GM19455 (cell line): Measurements from ENCODE around the gene GALNT14.

Source experiments
- ATAC-seq: cut with Tn5 transposase; IDR thresholded peaks from one replicate; pipeline ENCODE4 v1.9.1; 2021; ENCODE audit not compliant: unreplicated experiment

Gene GALNT14

DNA sequence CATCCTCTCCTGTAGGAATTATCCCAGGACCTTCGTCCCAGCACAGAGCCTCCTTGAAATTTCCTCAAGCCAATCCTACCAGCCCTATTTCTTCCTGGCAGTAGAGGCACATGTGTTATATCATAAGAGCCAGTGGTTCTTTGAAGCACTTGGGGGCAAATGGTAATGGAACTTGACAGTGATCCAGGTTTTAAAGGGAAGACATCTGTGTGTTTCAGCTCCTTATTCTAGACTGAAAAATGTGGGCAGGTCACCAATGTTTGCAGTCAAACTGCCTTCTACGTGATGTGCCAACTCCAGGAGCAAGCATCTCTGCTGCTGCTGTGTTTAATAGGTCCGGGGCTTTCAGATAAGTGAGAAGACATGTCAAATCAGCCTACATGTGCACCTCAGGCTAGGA lies 157.1 kb downstream of the GALNT14 start:
- no peak for ATAC-seq

DNA sequence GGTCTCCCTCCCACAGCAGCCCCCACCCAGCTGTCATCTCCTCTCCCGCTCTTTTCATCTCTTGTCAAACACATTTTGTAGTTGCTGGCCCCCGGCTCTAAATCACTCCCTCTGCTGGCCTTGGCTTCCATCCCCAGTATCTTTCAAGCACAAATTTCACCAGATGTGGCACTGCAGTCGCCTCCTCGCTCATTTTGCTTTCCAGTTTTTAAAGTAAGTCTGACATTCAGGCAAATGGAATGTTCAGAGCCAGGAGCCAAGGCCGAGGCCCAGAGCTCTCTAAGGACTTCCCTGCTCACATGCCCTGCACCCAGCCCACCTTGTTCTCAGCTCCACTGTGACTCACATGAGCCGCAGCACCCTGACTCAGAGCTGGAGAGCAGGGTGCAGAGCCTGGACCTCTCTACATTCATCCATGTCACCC lies 158.4 kb downstream of the GALNT14 start:
- no peak for ATAC-seq

DNA sequence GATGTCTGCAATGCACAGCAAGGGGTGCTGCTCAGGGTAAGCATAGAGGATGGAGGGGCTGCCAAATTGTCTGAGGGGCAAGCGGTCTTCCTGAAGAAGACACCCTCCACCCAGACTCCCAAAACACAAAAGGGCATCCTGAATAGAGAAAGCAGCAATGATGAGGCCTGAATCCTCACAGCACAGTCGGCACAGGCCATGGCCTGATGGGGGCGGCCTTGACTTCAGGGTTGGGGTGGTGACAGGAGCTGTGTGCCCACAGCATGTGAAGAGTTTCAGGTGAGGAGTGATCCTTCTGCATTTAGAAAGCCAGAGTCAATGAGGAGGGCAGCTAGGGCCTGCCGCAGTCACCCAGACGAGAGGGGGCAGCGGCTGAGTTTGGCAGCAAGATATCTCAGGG lies 159.4 kb downstream of the GALNT14 start:
- ATAC-seq, result no peak

DNA sequence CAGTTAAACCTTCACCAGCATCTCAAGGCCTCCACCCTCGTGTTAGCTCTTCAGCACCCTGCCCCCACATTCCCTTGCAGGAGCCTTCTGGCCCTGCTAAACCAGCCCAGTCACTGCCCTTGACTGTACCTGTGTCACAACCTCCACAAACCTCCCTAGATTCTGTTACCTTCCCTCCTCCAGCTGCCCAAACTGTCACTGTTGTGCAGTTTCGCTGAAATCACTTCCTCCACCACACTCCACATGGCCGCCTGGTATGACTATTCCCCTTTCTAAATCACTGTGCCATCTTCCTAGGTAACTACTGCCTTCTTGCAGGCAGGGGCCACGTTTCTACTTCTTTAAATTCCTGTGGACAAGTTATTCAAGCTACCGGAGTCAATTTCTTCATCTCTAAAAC lies 160.2 kb downstream of the GALNT14 start:
- no peak for ATAC-seq

DNA sequence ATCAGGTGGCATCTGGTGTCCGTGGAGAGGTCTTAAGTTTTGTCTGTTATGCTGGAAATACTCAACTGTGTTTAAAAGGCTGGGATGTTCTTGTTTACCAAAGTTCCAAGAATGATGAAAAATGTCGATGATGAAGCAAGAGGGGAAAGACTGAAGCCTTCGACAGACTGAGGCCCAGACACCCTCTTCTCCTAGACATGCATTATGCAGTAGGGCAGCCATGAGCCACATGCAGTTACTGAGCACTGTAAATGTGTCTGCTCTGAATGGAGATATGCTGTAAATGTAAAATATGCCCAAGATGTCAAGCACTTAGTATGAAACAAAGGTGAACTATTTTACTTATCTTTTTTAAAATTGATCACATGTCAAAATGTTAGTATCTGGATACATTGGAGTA lies 163.1 kb downstream of the GALNT14 start:
- no peak for ATAC-seq

DNA sequence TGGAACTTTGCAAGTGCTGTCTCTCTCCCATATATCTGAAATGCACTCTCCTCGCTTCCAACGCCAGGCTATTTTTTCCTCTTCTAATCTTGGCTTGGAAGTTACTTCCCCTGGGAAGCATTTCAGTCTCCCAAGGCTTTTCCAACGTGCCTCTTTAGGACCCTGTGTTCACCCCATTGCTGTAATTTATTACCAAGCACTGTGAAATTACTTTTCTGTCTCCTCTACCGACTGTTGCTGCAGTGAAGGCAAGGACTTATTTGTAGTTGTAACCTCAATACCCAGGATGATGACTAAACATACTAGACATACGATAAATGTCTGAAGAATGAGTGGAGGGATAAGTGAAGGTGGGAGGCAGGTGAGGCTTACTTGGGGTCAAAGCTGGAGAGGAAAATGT lies 163.7 kb downstream of the GALNT14 start:
- no peak for ATAC-seq

DNA sequence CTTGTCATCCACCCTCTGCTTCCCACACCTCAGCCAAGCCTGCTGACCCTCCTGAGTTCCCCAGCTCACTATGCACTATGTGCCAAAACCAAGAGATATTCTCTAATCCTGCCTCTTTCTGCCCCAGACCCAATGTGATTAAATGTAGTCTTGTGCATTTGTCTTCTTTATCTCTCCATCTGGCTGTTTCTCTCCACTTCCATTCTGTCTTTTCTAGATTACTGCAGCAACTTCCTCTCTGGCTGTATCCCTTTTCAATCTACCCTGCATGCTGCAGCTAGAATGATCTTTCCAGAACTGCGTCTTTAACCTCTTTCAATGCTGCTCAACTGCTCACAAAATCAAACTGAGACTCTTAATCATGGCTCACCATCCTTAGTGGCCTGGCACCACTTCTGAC lies 164.1 kb downstream of the GALNT14 start:
- no peak for ATAC-seq

DNA sequence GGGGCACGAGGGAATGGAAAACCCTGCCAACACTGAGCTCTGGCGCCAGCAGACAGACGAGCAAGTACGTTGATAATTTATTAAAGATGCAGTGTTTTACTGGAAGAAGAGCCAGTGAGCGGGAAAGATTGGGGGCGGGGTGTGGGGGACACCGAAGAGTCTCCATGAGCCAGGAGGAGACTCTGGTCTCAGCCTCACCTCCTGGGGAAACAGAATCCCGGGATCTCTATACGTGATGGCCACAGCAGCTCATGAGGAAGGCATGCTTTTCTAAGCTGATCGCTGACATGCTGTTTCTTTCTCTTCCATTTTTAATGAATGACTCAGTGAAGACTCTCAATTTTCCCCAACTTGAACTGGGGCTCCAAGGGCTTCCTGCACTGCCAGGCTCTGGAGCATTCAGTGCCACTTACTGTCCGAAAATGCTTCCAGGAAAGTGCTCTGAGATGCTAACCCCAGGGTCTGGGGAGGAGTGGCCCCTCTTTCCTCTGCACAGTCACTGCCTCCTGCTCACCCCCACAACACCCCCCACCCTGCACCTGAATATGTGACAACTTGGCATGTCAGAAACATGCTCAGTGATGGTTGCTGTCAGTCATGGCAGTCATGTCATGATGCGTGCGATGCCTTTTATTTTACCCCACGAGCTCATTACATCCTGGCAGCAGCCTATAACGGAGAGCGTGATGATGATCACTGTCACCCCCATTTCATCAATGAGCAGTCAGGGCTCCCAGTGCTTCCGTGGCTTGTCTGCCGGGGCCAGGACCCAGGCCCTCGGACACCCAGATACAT lies 166.8 kb downstream of the GALNT14 start:
- no peak for ATAC-seq

DNA sequence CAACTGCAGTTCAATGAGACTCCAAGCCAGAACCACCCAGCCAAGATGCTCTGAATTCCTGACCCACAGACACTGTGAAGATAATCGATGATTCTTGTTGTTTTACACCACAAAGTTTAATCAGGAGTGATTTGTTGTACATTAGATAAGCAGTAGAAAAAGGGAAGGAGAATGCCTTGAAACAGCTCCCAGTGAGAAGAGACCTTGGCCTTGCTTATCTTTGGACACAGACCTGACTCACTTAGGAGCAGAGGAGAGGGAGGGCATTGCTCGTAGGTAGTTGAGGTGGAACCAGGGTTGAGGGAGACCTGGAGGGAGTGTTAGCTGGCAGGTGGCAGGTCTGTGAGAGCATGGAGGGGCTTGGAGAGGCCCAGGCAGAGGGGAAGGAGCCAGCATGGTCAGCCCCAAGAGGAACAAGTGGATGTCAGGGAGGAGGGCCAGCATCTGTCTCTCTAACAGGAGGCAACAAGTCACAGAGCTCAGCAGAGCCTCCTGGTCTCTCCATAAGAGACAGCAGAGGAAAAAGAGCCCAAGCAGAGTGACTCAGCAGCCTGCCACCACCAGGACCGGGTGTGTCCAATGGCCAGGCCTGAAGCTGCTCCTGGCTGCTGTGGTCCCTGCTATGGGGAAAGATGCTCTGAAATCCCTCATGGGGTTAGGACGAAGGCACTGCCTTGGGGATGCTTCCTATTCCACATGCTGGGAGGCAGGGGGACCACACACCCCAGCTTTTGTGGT lies 169.4 kb downstream of the GALNT14 start:
- ATAC-seq, result no peak

DNA sequence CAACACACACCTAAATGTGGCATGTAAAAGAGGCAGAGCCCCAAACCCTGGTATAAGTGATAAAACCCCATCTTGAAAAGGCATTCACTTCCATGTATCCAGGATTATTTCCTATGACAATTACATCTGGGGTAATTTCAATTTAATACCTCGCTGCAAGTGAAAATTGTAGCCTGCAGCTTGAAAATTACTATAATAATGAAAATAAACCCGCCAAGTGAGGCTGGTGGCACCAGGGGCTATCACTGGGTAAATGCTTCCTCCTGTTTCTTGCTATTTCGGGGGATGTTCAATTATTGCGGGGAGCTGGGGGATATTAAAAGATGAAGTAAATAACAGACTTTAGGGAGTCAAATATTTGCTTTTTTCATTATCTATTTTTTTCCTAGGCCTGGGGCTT lies 171.5 kb downstream of the GALNT14 start:
- no peak for ATAC-seq

DNA sequence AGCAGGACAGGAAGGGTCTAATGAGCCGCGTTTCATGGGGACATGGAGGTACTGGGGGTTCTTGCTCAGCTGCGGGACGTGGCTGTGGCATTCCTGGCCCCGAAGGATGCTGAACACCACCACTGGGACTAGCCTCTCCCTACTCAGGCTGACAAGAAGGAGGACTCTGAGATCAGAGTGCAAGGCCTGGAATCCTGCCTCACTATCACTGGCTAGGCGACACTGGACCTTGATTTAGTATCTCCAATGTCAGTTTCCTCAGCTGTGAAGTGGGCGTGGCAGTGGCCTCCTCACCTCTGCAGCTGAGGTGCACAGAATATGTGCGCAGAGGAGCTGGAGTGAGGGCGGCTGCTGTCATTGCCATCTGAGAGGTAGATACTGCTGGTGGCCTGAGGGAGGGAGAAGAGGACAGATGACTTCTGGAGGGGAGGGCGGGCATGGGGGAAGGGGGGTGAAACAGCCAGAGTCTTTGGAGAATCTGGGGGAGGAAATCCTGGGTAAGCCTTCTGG lies 173.2 kb downstream of the GALNT14 start:
- no peak for ATAC-seq

DNA sequence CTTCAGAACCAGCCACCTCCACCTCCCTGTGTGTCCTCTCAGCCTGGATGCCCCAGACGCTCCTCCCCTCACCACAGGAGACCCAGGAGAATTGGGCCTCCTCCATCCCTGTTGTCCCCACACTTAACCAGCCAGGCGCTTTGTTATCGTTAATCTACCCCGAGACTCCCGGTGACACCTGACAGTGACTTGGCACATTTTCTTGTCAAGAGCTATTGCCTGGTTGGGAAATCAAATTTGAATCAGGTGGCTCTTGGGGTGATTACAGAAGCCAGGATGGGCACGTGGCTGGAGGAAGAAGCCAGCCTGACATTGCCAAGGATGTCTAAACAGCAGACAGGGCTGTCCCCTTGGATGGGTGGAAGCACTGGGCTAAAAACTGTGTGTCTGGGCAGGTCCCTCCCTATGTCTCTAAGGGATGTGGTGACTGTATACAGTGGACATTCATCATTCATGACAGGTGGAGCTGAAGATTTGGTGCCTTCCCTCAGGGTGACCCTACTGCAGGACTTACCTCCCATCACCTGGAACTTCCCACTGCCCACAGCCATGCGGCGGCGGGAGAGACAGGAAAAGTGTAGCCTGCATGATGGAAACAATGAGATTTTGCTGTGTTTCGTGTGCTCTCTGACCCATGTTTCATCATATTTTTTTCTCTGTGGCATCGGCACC lies 173.8 kb downstream of the GALNT14 start:
- ATAC-seq, result no peak

DNA sequence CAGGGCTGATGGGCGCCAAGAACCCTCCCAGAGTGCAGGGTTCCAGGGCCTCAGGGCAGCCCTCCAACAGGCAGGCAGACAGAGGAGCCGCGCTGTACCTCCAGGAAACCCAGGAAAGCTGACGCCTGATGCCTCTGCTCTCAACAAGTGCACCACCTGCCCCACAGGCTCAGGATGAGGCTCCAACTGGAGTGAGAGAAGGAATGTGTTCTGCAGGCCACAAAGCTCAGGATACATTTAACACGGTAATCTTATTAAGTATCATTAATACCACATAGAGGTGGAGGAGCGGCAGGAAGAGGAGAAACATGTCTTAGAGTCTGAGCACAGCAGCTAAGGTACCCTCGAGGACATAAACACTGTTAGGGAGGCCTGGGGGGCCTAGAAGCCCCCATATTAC lies 175.1 kb downstream of the GALNT14 start:
- ATAC-seq, result no peak

DNA sequence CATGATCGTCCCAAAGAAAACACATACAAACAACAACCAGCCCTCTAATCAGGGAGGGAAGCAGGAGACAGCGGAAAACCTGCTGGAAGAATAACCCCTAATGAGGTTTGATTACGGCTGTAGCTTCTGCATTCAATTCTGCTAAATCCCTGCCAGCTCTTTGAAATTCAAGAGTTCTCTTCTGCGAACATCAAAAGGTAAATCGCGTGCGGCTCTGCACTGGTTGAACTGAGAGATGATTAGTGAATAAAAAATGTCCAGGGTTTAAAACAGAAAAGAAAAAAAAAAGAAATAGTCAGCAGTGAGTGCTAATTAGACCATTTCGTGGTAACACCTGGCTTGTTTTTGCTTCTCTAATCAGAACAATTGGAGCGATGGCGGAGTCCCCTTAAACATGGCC lies 178.0 kb downstream of the GALNT14 start:
- no peak for ATAC-seq

DNA sequence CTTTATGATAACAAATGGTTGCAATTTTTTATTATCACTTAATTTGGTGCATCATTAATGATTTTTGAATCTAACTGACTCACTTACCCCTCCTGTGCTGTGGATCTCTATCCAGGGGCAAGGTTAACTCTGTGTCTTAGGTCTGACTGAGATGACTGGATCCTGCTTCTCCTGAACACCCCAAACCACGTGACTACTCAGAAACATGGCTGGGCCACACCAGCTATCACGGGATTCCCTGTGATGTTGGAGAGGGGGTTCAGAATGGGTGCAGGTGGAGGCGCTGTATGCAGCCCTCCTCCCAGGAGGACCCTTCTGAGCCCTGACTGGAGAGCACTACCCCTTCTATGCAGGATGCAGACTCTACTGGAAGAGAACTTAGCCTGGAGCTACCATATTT lies 178.6 kb downstream of the GALNT14 start:
- ATAC-seq, result no peak

DNA sequence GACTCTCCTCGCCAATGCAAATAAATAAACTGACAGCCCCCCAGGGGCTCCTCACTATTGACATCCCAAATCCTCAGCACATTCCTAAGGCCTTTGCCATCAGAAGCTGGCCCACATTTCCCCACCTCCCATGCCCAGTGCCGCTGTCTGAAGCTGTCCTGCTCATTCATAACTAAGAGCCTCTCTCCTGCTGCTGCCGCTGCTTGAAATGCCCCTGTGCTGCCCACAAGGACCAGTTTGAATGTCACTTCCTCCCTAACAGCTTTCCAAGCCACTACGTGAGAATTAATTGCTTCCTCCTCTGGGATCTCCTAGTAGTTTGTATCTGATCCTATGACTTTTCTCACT lies 179.3 kb downstream of the GALNT14 start:
- ATAC-seq, result no peak

DNA sequence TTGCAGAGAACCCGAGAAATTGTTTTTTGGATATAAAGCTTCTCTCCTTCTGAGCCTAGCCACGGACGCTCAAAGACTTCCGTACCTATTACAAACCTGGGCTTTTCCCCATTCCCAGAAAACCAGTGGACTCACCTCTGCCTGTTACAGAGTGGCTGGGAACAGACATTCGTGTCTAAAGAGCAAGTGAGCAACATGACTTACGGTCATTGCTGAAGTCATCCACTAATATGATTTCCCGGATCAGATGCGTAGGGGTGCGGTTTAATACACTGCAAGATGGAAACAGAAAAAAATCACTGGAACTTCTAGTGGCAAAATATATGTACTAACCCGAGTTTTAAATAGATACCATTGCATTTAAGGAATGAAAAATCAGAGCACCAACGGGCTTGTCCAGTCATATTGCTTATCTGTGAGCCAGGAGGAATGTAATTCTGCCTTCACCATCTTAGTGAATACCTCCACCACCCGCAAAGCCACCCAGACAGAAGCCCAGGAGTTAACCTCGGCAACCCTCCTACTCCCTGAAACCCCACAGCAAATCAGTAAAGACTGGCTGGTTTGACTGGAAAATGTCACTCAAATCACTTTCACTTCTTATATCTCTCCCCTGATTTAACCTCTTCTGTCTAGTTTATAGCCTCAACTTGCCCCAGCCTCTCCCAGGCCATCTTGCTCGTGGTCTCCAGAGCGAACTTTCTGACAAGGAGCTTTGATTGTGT lies 179.9 kb downstream of the GALNT14 start:
- no peak for ATAC-seq

DNA sequence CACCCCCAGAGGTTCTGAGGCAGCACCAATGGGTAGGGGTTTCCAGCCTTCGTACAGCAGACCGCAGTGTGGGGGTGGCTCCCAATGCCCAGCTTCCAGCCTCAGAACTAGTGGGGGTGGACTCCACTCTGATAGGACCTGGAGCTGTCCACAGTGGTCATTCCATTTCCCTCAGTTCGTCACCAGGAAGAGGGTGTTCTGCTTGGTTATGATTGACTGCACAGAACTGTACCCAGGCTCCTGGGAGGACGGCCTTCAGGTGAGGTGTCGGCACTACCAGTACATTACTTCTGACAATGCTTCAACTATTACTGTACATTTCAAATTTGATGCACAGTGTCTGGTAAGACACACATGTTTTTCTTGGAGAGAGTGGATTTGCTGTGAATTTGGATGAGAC lies 180.6 kb downstream of the GALNT14 start:
- no peak for ATAC-seq

DNA sequence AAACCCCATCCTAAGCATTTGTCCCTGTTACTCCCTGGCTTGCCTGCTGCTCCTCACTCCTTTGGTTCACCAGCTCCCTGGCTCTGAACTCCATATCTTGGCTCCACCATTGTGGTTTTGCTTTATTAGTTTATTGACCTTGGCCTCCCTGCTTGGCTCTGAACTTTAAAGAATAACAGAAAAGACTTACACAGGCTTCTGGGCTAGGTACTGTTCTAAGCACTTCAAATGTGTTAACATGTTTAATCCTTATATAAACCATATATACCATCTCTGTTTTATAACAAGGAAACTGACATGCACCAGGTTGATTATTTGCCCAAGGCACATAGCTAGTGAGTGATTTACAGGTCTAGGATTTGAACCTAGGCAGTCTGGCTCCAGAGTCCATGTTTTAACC lies 181.2 kb downstream of the GALNT14 start:
- no peak for ATAC-seq

DNA sequence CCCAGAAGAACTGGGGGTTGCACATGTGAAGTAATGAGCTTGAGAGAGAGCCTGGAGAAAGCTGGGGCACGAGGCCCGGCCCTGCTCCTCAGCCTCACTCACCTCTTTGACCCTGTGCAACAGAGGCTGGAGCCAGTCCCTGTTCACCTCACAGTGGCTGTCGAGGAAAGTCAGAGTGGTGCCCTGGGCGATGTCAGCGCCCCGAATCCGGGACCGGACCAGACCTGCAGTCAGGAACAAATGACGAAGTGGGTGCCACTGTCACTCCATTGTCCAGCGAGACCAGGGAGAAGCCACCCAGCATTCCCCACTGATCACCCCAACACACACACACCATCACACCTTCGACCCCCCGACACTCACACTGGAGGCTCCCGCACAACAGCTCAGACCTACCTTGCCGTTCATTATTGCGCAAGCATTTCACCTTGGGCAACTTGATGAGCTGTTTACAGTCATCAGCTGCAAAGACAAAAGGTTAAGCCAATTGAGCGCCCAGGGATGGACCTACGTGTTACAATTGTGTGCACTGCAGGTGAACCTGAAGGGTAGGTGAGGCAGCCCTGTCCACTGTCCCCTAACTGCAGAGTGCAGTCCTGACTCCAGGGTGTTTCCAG lies 182.6 kb downstream of the GALNT14 start:
- no peak for ATAC-seq

DNA sequence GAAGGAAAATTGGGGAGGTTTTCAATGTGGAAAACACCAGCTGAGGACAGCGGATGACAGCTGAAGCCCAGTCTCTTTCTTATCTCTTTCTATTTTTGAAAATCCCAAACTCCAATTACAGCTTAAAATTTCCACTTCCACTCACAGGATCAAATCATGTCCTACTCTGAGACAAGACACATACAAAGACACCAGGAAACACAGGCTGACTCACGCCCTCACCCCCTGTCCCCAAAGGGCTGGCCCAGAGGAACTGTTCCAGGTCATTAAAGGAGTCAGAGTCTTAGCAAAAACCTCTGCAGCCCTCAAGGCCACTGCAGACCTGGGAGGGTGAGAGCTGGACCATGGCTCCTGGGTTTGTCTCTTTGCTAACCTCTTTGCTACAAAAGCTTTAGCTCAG lies 187.9 kb downstream of the GALNT14 start:
- no peak for ATAC-seq
